Bronchial epithelial cell (primary cell): Measurements from ENCODE around the gene LIN28B. TPM values are rescaled to one million over a fixed set of nuclear protein-coding genes. Genes with fewer than 3 reads are reported as not detected.
A peak's percentile ranks its signal among the peaks of the same experiment; 100 is the strongest.

Experiments
- DNase-seq: peaks from one replicate; pipeline ENCODE4 v3.0.0-alpha.2; 2010; ENCODE audit warnings: low read depth
- FAIRE-seq: peaks from 2 replicates; lab custom pipeline; 2011; peaks lifted over from hg19 to GRCh38; lab: Jason Lieb, UNC
- H3K27me3 ChIP-seq: 2 replicates; pipeline ENCODE4 v1.5.1; 2011; ENCODE audit warnings: low read length; ENCODE audit not compliant: control insufficient read depth, insufficient read depth
- H3K36me3 ChIP-seq: 2 replicates; pipeline ENCODE4 v1.5.1; 2011; ENCODE audit warnings: low read length; ENCODE audit not compliant: control insufficient read depth, insufficient read depth
- H3K4me3 ChIP-seq: 2 replicates; pipeline ENCODE4 v1.5.1; 2011; ENCODE audit warnings: mild to moderate bottlenecking, low read depth, low read length, control low read depth
- total RNA-seq: library from RNA; depleted of rRNA; stranded (reverse); fragments of >200 nt; gene quantifications from 2 replicates; pipeline ENCODE4 v1.2.1, GENCODE V29; 2014
- TF ChIP-seq, protein P1 (sequence below): IDR thresholded peaks from 2 replicates; pipeline ENCODE4 v1.5.1; 2011; ENCODE audit warnings: mild to moderate bottlenecking, moderate library complexity, low read length, control low read depth, inconsistent platforms; ENCODE audit not compliant: insufficient read depth, severe bottlenecking

Gene LIN28B
- total RNA-seq, 1 donor from 2014 or later: not detected

GRCh38 chr6:105041880-105042279, 85.0 kb downstream of the LIN28B start:
- TF ChIP-seq, protein P1, sequence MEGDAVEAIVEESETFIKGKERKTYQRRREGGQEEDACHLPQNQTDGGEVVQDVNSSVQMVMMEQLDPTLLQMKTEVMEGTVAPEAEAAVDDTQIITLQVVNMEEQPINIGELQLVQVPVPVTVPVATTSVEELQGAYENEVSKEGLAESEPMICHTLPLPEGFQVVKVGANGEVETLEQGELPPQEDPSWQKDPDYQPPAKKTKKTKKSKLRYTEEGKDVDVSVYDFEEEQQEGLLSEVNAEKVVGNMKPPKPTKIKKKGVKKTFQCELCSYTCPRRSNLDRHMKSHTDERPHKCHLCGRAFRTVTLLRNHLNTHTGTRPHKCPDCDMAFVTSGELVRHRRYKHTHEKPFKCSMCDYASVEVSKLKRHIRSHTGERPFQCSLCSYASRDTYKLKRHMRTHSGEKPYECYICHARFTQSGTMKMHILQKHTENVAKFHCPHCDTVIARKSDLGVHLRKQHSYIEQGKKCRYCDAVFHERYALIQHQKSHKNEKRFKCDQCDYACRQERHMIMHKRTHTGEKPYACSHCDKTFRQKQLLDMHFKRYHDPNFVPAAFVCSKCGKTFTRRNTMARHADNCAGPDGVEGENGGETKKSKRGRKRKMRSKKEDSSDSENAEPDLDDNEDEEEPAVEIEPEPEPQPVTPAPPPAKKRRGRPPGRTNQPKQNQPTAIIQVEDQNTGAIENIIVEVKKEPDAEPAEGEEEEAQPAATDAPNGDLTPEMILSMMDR: no peak
- H3K27me3 ChIP-seq: no peaks in the 10 kb centered on the region
- H3K36me3 ChIP-seq: no peaks in the 10 kb centered on the region
- H3K4me3 ChIP-seq: no peak overlapping the region
- DNase-seq (no peak), FAIRE-seq (no peak)

- H3K36me3 ChIP-seq: no peaks in the 10 kb centered on the region
- no peak overlapping the region for H3K4me3 ChIP-seq
- DNase-seq: no peak
- TF ChIP-seq, protein P1: no peak
- H3K27me3 ChIP-seq: no peaks in the 10 kb centered on the region
- FAIRE-seq: no peak
Observed at GRCh38 chr6:105042648-105043047, 85.7 kb downstream of the LIN28B start.

- H3K27me3 ChIP-seq: no peaks in the 10 kb centered on the region
- FAIRE-seq: no peak
- DNase-seq: no peak
- no peaks in the 10 kb centered on the region for H3K36me3 ChIP-seq
- no peak overlapping the region for H3K4me3 ChIP-seq
- TF ChIP-seq, protein P1: no peak
Observed at GRCh38 chr6:105043979-105044378, 87.1 kb downstream of the LIN28B start.

- FAIRE-seq: peak; percentile 36
- Histone ChIP-seq H3K4me3 (no peak overlapping the region), H3K27me3 (no peaks in the 10 kb centered on the region), H3K36me3 (no peaks in the 10 kb centered on the region)
- DNase-seq: peak; percentile 95
- TF ChIP-seq, protein P1: no peak
Observed at GRCh38 chr6:105045526-105045925, 88.6 kb downstream of the LIN28B start.

- no peaks in the 10 kb centered on the region for H3K36me3 ChIP-seq
- FAIRE-seq: no peak
- TF ChIP-seq, protein P1: no peak
- H3K27me3 ChIP-seq: no peaks in the 10 kb centered on the region
- peak; percentile 73 for DNase-seq
- no peak overlapping the region for H3K4me3 ChIP-seq
Observed at GRCh38 chr6:105051941-105052471, 95.1 kb downstream of the LIN28B start.

GRCh38 chr6:105056646-105057045, 99.7 kb downstream of the LIN28B start:
- FAIRE-seq: no peak
- H3K4me3 ChIP-seq: no peak overlapping the region
- no peak for DNase-seq
- TF ChIP-seq, protein P1: no peak
- H3K36me3 ChIP-seq: no peaks in the 10 kb centered on the region
- H3K27me3 ChIP-seq: no peaks in the 10 kb centered on the region
